Parathyroid adenoma (tissue), 2 donors: ENCODE measurements around the gene LINGO3.

ENCODE experiments used
- H2AFZ ChIP-seq: fragments of 300-600 bp; sonication (generic); one replicate; pipeline ENCODE4 v1.7.0; 2017; ENCODE audit warnings: antibody characterized with exemption, mild to moderate bottlenecking
- H3K27ac ChIP-seq: fragments of 300-600 bp; sonication (generic); one replicate; pipeline ENCODE4 v1.7.0; 2017
- H3K27me3 ChIP-seq: fragments of 300-600 bp; sonication (generic); one replicate; pipeline ENCODE4 v1.7.0; 2017; ENCODE audit warnings: low read length; ENCODE audit not compliant: control insufficient read depth, insufficient read depth
- H3K36me3 ChIP-seq: fragments of 300-600 bp; sonication (generic); one replicate; pipeline ENCODE4 v1.7.0; 2017; ENCODE audit warnings: low read length; ENCODE audit not compliant: control insufficient read depth, insufficient read depth
- H3K4me1 ChIP-seq: fragments of 300-600 bp; sonication (generic); one replicate; pipeline ENCODE4 v1.7.0; 2017; ENCODE audit warnings: control low read depth
- H3K4me2 ChIP-seq: fragments of 300-600 bp; sonication (generic); one replicate; pipeline ENCODE4 v1.7.0; 2017; ENCODE audit warnings: low read length
- H3K4me3 ChIP-seq: fragments of 300-600 bp; sonication (generic); one replicate; pipeline ENCODE4 v1.7.0; 2017; ENCODE audit warnings: low read depth, low read length
- H3K79me2 ChIP-seq: fragments of 300-600 bp; sonication (generic); one replicate; pipeline ENCODE4 v1.7.0; 2017; ENCODE audit warnings: control low read depth
- H3K9ac ChIP-seq: fragments of 300-600 bp; sonication (generic); one replicate; pipeline ENCODE4 v1.7.0; 2017; ENCODE audit warnings: mild to moderate bottlenecking
- H3K9me3 ChIP-seq: fragments of 300-600 bp; sonication (generic); one replicate; pipeline ENCODE4 v1.7.0; 2017; ENCODE audit warnings: low read length; ENCODE audit not compliant: control insufficient read depth
- CTCF ChIP-seq: fragments of 300-600 bp; sonication (generic); IDR thresholded peaks from one replicate; pipeline ENCODE4 v1.7.0; 2017; ENCODE audit warnings: antibody characterized with exemption, mild to moderate bottlenecking
- donor health status: primary hyperparathyroidism.

LINGO3 gene

GRCh38 chr19:2315818-2316353 is 7.9 kb upstream of the LINGO3 start:
- peak; percentile 64 for TF ChIP-seq CTCF
- H2AFZ ChIP-seq, result no peak overlapping the region
- H3K4me3 ChIP-seq, result no peak overlapping the region
- H3K79me2 ChIP-seq, result no peaks in the 10 kb centered on the region
- no peak overlapping the region for H3K27ac ChIP-seq
- H3K4me2 ChIP-seq, result no peak overlapping the region
- H3K36me3 ChIP-seq, result no peaks in the 10 kb centered on the region
- H3K9me3 ChIP-seq, result no peaks in the 10 kb centered on the region
- no peaks in the 10 kb centered on the region for H3K27me3 ChIP-seq
- H3K9ac ChIP-seq, result no peak overlapping the region
- H3K4me1 ChIP-seq, result no peaks in the 10 kb centered on the region

GRCh38 chr19:2315121-2315817 is 7.3 kb upstream of the LINGO3 start:
- H3K27me3 ChIP-seq, result no peaks in the 10 kb centered on the region
- no peak for TF ChIP-seq CTCF
- H3K4me2 ChIP-seq, result no peak overlapping the region
- no peak overlapping the region for H3K9ac ChIP-seq
- no peaks in the 10 kb centered on the region for H3K4me1 ChIP-seq
- no peak overlapping the region for H2AFZ ChIP-seq
- H3K79me2 ChIP-seq, result no peaks in the 10 kb centered on the region
- H3K9me3 ChIP-seq, result no peaks in the 10 kb centered on the region
- H3K27ac ChIP-seq, result no peak overlapping the region
- no peak overlapping the region for H3K4me3 ChIP-seq
- H3K36me3 ChIP-seq, result no peaks in the 10 kb centered on the region

DNA sequence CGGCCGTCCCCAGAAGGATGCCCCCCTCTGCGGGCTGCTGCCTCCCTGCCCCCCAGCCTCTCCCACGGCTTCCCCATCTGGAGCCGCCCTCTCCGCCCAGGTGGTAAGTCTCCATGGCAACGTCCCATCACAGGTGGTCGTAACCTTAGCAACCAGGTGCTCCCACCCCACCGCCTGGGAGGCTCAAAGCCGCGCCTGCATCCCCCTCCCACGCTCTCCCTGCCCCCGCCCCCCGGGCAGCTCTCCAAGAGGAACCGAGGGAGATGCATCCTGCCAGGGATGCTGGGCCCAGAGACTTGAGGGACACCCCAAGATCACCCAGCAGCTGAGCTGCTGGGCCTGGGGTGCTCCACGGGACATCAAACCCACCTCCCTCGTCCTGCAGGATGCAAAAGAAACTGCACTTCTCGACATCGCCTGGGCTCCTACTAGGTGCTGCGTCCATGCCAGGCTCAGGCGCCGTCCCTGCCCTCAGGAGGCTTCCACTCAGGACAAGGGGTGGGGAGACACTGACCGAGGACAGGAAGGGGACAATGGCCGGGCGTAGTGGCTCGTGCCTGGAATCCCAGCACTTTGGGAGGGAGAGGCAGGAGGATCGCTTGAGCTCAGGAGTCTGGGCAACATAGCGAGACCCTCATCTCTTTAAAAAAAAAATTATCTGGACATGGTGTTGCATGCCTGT is 5.0 kb upstream of the LINGO3 start:
- TF ChIP-seq CTCF, result no peak
- Histone ChIP-seq H2AFZ (no peak overlapping the region), H3K27me3 (no peaks in the 10 kb centered on the region), H3K4me3 (no peak overlapping the region), H3K9me3 (no peaks in the 10 kb centered on the region), H3K36me3 (no peaks in the 10 kb centered on the region), H3K9ac (no peak overlapping the region), H3K79me2 (no peaks in the 10 kb centered on the region), H3K27ac (no peak overlapping the region), H3K4me2 (no peak overlapping the region), H3K4me1 (no peaks in the 10 kb centered on the region)

DNA sequence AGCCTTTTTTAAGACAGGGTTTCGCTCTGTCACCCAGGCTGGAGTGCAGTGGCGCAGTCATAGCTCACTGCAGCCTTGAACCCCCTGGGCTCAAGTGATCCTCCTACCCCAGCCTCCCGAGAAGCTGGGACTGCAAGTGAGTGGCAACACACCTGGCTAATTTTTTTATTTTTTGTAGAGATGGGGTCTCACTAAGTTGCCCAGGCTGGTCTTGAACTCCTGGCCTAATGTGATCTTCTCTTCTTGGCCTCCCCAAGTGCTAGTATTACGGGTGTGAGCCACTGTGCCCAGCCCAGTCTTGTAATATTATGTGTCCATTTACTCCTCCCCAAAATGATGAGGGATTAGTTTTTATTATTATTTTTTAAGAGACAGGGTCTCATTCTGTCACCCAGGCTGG is 3.1 kb upstream of the LINGO3 start:
- peaks cover 4% of the 10 kb centered on the region for H3K27me3 ChIP-seq
- H3K27ac ChIP-seq, result no peak overlapping the region
- no peak overlapping the region for H2AFZ ChIP-seq
- H3K4me1 ChIP-seq, result no peaks in the 10 kb centered on the region
- H3K9ac ChIP-seq, result no peak overlapping the region
- no peaks in the 10 kb centered on the region for H3K9me3 ChIP-seq
- TF ChIP-seq CTCF, result no peak
- no peaks in the 10 kb centered on the region for H3K36me3 ChIP-seq
- no peak overlapping the region for H3K4me2 ChIP-seq
- no peaks in the 10 kb centered on the region for H3K79me2 ChIP-seq
- no peak overlapping the region for H3K4me3 ChIP-seq
